Measurements from ENCODE around the gene GPC3. TPM values are rescaled to one million over a fixed set of nuclear protein-coding genes. Genes with fewer than 3 reads are reported as not detected.
"Not testable (repeated sequence)": the region's sequence is repeated elsewhere in the genome, so short reads cannot be mapped to it uniquely, and the experiment has no call there.

Gene GPC3
- total RNA-seq, 1 donor from 2014 or later = 4.9 TPM

GRCh38 chrX:133555782-133556458 is 429.5 kb downstream of the GPC3 start:
- no peak for DNase-seq (ENCODE audit: low spot score)

GRCh38 chrX:133550665-133551485 is 434.5 kb downstream of the GPC3 start:
- no peak for DNase-seq (ENCODE audit: low spot score)

GRCh38 chrX:133549295-133549933 is 436.0 kb downstream of the GPC3 start:
- DNase-seq (ENCODE audit: low spot score) = no peak

- DNase-seq (ENCODE audit: low spot score) = no peak
Measured at GRCh38 chrX:133546441-133546840, 439.0 kb downstream of the GPC3 start.

- DNase-seq (ENCODE audit: low spot score) = no peak
Measured at GRCh38 chrX:133544778-133545177, 440.6 kb downstream of the GPC3 start.

GRCh38 chrX:133544115-133544514 is 441.3 kb downstream of the GPC3 start:
- no peak for DNase-seq (ENCODE audit: low spot score)

GRCh38 chrX:133543654-133544053 is 441.7 kb downstream of the GPC3 start:
- DNase-seq (ENCODE audit: low spot score) = no peak

- DNase-seq (ENCODE audit: low spot score) = no peak
Measured at GRCh38 chrX:133542476-133542875, 442.9 kb downstream of the GPC3 start.

- DNase-seq (ENCODE audit: low spot score) = no peak
Measured at GRCh38 chrX:133541021-133541420, 444.4 kb downstream of the GPC3 start.

- no peak for DNase-seq (ENCODE audit: low spot score)
Measured at GRCh38 chrX:133538148-133538547, 447.2 kb downstream of the GPC3 start.

- DNase-seq (ENCODE audit: low spot score) = no peak
Measured at GRCh38 chrX:133537142-133537541, 448.3 kb downstream of the GPC3 start.

GRCh38 chrX:133535066-133535465 is 450.3 kb downstream of the GPC3 start:
- DNase-seq (ENCODE audit: low spot score) = no peak

GRCh38 chrX:133534172-133534571 is 451.2 kb downstream of the GPC3 start:
- no peak for DNase-seq (ENCODE audit: low spot score)

- no peak for DNase-seq (ENCODE audit: low spot score)
Measured at GRCh38 chrX:133533249-133533648, 452.1 kb downstream of the GPC3 start.

- DNase-seq (ENCODE audit: low spot score) = no peak
Measured at GRCh38 chrX:133530960-133531359, 454.4 kb downstream of the GPC3 start.

- no peak for DNase-seq (ENCODE audit: low spot score)
Measured at GRCh38 chrX:133529578-133529977, 455.8 kb downstream of the GPC3 start.

GRCh38 chrX:133527825-133528224 is 457.6 kb downstream of the GPC3 start:
- no peak for DNase-seq (ENCODE audit: low spot score)

- no peak for DNase-seq (ENCODE audit: low spot score)
Measured at GRCh38 chrX:133527415-133527814, 458.0 kb downstream of the GPC3 start.

- not testable (repeated sequence) for DNase-seq (ENCODE audit: low spot score)
Measured at GRCh38 chrX:133526773-133527172, 458.6 kb downstream of the GPC3 start.

- no peak for DNase-seq (ENCODE audit: low spot score)
Measured at GRCh38 chrX:133523526-133523925, 461.9 kb downstream of the GPC3 start.

GRCh38 chrX:133523081-133523487 is 462.3 kb downstream of the GPC3 start:
- DNase-seq (ENCODE audit: low spot score) = no peak

- DNase-seq (ENCODE audit: low spot score) = no peak
Measured at GRCh38 chrX:133516686-133517085, 468.7 kb downstream of the GPC3 start.

- DNase-seq (ENCODE audit: low spot score) = no peak
Measured at GRCh38 chrX:133514486-133514885, 470.9 kb downstream of the GPC3 start.
